GM21825 (cell line): ENCODE measurements around the gene POLR3GL.
A peak's percentile ranks its signal among the peaks of the same experiment; 100 is the strongest.
"Not testable (repeated sequence)": the region's sequence is repeated elsewhere in the genome, so short reads cannot be mapped to it uniquely, and the experiment has no call there.

ENCODE experiments used
- ATAC-seq: cut with Tn5 transposase; IDR thresholded peaks from one replicate; pipeline ENCODE4 v1.9.1; 2021; ENCODE audit warnings: mild to moderate bottlenecking, moderate library complexity; ENCODE audit not compliant: unreplicated experiment

The POLR3GL gene, protein sequence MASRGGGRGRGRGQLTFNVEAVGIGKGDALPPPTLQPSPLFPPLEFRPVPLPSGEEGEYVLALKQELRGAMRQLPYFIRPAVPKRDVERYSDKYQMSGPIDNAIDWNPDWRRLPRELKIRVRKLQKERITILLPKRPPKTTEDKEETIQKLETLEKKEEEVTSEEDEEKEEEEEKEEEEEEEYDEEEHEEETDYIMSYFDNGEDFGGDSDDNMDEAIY

DNA sequence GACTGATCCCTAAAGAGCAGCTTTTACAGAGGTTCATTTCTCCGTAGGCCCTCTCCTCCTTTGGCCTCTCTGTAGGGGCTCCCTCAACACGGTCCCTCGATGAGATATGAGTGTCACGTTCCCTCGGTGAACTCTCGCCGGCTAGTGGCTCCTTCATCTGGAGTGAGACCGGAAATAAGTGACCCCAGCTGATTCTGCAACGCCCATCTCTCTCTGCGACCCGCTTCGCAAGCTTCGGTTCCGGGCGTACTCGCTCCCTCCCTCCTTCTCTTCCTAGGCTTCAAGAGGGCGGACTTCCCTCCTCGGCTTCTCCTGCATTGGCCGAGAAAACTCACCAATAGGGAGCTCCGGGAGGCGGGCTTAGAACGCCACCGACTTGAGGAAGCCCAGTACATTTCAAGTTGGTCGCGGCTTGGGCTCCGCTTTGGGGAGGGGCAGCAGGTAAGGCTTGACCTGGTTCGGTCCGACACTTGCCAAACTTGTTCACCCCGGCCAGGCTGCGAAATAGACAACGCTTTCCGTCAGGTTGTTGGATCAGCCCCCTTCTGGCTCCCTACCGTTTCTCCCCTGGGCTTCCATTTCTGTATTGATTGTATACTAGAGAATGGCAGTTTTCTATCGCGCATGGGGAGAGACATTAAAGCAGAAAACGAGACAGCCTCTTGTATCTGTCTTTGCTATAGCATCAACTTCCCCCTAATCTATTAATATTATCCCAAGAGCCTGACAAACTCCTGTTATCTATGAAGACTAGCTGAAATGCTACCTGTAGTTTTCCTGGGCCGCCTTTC, at the start of gene POLR3GL, which contains the start of gene ANKRD34A:
Gene POLR3GL (plus strand): TSS at position 363 of the 791 bp plus-strand sequence. CDS start 10,176 bp downstream, outside the sequence.
Gene ANKRD34A (minus strand): TSS at position 248 of the 791 bp plus-strand sequence. CDS start 2,816 bp downstream, outside the sequence.
- peak; percentile 87 for ATAC-seq

DNA sequence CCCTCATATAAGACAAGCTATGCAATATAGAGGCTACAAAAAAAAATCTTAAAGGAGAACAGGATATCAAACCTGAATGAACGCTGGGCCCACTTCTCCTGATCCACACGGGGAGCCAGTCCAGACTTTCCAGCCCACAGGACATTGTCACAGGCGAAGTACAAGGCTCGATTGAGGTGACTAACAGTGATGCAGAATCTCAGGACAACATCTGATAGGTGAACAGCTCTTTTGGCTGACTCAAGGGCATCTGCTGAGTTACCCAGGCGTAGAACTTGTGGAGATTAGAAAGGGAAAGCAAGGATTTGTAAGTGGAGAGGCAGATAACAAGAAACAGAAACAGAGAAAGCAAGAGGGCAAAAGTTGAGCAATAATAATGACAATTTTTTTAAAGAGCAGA, 47.7 kb upstream of the POLR3GL start:
- ATAC-seq: no peak

DNA sequence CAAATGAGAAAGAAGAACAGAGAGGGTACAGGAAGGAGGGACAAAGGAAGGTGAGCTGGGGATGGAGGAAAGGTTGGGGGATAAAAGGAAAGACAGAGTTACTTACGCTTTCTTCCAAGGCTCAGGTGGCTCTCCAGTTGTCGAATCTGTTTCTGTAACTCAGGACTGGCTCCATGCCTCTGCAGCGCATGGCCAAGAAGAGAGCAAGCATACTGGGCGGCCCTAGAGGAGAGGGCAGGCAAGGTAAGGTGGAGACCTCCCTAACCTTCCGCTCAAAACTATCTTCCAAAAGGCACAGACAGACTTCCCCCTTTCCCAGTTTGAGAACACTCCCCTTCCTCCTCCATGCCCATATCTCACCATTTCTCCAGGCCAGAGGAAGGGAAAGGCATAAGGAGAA, 46.9 kb upstream of the POLR3GL start:
- ATAC-seq: no peak

DNA sequence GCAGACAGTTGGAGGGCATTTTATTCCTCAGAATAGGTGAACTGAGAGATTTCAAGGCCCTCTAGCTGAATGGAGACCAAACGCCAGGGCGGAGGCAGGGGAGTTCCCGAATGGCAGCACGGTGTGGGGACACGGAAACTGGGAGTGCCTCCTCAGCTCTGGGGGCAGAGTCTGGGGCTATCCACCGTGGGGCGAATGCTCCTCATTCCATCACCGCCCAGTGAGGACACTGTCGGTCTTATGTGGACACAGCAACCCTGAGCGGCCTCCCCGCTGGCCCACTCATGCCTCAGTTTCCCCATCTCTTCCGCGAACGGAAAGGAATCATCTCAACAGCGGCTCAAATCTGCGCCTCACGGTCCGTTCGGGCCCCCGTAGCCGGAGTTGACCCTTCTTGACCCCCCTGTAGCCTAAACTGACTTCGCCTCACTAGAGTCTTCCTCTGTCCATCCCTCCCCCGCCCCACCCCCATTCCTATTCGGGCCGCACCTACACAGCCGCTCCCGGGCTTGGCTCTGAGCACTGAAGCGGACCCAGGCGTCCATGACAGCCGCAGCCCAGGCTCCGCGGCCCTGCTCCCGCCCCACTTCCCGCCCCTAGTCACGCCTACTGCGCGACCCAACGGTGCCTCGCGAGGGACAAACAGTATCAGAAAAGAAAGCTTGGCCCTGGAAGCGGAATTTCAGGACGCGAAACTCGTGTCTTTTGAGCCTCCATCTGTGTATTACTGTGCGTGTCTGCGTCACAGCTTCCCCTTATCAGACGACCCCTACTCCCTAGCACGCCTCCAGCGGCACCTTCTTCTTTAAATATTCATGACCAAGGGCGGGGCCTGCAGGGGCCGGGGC, 46.1 kb upstream of the POLR3GL start, which contains the start of gene PEX11B:
Gene PEX11B (minus strand): TSS at position 574 of the 848 bp plus-strand sequence. CDS start 29 bp downstream, at position 545.
- peak; percentile 83 for ATAC-seq

DNA sequence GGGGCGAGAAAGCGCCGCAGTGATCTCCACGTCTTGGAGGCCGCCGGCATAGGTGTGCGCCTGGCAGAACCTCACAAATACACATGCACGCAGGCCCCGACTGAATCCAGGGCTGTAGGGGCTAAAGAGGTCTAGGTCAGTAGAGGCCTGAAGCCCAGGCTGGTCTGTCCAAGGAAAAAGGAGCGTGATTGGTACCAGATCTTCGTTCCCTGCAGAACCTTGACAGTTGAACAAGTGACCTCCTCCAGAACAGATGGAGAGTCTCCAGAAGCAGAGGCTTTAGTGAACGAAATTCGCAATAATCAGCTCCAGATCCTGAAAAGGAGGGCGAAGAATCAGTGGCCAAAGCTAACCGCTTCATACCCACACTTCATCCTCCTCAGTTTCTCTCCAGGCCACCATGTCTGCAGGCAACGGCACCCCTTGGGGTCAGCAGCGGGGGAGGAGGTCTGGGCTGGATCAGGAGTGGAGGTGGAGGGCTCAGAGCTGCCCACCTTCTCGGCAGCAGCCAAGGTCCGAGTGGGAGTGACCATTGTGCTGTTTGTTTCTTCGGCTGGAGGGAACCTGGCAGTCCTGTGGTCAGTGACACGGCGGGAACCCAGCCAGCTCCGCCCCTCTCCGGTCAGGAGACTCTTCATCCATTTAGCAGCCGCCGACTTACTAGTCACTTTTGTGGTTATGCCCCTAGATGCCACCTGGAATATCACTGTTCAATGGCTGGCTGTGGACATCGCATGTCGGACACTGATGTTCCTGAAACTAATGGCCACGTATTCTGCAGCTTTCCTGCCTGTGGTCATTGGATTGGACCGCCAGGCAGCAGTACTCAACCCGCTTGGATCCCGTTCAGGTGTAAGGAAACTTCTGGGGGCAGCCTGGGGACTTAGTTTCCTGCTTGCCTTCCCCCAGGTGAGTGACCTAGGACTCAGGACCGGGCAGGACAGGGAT, 45.2 kb upstream of the POLR3GL start:
- peak; percentile 19 for ATAC-seq

DNA sequence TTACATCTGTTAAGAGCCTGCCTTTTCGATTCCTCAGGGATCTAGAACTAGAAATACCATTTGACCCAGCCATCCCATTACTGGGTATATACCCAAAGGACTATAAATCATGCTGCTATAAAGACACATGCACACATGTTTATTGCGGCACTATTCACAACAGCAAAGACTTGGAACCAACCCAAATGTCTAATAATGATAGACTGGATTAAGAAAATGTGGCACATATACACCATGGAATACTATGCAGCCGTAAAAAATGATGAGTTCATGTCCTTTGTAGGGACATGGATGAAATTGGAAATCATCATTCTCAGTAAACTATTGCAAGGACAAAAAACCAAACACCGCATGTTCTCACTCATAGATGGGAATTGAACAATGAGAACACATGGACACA, 44.2 kb upstream of the POLR3GL start:
- ATAC-seq: not testable (repeated sequence)

DNA sequence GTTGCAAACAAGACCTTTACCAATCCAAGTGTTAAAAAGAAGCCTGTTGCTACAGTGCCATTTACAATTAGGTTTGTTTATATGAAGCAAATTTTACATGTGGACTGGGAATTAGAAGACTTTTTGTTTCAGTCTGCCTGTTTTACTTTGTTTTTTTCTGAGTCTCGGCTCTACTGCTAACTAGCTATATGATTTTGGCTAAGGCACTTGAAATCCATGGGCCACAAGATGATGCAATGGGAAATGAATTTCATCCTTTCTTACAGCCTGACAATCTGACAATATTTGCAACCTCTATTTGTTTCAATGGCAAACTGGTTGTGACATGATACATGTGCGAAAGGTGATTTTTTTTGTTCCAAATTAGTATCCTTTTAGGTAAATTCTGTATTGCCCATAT, 42.2 kb upstream of the POLR3GL start:
- no peak for ATAC-seq

DNA sequence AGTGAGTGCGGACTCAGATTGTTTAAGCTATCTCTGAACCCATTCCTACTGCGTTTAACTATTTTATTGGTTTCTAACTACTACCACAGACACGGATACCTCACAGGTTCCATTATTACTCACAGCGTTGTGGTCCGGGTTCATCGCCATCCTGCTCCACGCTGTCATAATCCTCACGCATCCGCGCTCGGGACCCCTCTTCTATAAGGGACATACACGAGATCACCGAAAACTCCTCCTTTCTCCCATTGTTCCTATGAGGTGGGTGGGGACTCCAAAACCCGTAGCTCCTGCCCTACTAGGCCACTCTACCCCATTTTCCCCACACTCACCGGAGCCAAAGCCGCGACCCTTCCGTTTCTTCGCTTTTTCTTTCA, 37.8 kb upstream of the POLR3GL start:
- peak; percentile 5 for ATAC-seq

DNA sequence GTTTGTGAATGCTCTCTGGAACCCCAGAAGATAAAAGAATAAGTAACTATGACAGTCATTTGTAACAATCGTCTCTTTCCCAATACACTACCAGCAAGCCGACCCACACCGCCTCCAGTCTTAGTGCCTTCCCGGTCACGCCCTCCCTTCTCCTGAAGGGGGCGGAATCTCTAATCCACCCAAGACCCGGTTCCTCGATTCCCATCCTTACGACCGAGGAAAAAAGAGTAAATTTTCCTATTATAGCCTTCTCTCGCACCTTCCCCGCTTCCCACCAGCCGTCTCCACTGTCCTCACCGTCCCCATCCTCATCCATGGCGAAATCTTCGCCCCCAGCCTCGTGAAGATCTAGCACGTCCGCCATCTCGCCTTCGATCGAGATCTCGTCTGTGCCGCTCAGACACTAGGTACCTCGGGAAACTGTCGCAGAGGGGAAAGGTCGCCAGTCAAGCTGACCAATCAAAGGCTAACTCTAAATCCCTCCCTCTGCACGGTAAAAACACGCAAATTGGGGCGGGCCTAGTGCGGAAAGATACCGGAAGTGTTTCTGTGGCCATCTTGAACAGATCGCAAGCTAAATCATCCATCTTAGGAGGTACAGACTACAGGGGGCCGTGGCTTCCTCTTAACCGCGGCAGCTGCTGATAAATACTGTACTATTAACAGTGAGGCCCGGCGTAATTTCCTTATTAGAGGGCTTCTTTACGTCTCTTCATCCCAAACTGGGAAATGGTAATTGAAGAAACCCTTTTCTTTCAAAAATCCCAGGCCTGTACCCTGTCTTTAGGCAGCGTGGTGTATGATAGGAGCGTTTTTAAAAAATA, 37.2 kb upstream of the POLR3GL start, which contains the start of gene RBM8A:
Gene RBM8A (minus strand): TSS at position 422 of the 824 bp plus-strand sequence. CDS start 58 bp downstream, at position 364.
- ATAC-seq: peak; percentile 91

DNA sequence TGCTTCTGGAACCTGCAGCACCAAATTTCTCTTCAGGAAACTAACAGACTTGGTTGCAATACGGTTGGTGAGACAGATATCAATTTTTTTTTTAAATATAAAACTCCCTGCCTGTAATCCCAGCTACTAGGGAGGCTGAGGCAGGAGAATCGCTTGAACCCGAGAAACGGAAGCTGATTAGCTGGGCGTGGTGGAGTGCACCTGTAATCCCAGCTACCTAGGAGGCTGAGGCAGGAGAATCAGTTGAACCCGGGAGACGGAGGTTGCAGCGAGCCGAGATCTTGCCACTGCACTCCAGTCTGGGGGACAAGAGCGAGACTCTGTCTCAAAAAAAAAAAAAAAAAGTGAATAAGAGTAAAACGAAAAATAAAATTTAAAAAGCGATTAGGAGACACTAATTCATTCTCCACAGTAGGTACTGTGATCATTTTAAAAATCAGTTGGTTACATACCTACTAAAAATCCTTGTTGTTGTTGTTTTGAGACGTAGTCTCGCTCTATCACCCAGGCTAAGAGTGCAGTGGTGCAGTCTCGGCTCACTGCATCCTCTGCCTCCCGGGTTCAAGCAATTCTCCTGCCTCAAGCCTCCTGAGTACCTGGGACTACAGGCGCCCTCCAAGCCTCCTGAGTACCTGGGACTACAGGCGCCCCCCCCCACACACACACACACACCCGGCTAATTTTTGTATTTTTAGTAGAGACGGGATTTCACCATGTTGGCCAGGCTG, 36.4 kb upstream of the POLR3GL start:
- ATAC-seq: no peak

DNA sequence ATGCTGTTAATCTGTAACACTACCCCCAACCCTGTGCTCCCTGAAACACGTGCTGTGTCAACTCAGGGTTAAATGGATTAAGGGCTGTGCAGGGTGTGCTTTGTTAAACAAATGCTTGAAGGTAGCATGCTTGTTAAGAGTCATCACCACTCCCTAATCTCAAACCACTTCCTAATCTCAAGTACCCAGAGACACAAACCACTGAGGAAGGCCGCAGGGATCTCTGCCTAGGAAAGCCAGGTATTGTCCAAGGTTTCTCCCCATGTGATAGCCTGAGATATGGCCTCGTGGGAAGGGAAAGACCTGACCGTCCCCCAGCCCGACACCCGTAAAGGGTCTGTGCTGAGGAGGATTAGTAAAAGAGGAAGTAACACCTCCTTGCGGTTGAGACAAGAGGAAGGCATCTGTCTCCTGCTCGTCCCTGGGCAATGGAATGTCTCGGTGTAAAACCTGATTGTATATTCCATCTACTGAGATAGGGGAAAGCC, 31.9 kb upstream of the POLR3GL start:
- not testable (repeated sequence) for ATAC-seq

DNA sequence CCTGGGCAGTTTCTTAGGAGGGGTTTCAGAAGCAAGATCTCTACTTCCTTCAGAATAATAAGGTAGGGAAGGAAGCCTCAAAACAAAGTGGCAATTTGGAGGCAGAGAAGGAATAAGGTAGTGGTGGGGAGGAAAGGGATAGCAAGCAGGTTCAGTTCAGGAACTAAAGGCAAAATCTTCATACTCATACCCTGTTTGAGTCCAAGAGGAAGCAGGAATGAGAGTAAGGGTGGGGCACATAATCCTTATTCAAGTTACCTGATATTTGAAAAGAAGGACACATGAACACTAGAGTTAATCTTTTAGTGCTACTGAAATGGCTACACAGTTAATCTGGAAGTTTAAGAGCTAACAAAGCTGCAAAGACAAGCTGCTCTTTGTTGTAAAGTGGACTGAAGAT, 28.8 kb upstream of the POLR3GL start:
- ATAC-seq: no peak

DNA sequence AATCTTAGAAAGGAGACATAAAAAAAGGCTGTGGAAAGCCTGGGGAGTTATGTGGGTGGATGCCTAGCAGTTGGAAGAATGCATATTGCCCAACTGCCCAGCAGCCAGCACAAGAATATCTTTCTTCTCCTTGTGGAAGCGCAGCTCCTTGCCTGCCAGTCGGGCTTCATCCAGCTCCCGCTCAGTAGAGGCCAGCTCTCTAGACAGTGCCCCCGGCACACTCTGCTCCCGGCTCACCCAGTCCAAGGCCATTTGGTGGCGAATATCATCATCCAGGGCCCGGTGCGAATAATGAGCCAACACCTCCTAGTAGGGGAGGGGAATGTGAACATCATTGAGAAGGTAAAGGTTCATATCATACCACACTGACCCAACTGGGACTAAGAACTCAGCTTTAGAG, 28.2 kb upstream of the POLR3GL start:
- ATAC-seq: no peak

DNA sequence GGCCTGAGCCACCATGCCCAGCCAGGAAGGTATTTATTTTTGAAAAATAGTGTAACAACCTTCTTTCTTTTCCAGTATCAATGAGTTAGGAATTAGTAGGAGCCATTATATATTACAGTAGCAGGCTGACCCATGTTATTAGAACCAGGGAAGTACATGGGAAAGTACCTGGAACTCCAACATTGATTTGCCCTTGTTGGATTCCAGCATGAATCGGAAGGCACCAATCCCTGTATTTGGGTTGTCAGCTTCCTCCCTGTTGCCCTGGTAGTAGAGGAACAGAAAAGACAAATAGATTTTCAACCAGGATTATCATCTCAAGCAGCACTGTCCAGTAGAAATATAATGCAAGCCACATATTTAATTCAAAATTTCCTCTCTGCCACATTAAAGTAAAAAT, 27.1 kb upstream of the POLR3GL start:
- no peak for ATAC-seq

DNA sequence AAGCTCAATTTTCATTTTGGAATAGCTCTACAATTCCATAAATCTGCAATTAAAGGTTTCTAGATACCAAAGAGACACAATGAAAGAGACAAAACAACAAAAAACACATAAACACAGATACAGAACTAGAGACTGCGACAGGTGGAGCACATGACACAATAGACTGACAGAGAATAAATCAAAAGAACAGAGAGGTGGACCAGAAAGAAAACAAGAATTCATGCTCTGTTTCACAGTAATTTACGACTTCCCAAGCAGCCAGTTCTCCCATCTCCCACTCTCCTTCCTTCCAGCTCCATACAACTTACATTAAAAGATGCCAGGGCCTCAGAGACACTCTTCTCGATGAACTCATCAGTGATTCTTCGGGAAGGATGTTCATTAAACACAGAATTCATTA, 22.1 kb upstream of the POLR3GL start:
- ATAC-seq: no peak

DNA sequence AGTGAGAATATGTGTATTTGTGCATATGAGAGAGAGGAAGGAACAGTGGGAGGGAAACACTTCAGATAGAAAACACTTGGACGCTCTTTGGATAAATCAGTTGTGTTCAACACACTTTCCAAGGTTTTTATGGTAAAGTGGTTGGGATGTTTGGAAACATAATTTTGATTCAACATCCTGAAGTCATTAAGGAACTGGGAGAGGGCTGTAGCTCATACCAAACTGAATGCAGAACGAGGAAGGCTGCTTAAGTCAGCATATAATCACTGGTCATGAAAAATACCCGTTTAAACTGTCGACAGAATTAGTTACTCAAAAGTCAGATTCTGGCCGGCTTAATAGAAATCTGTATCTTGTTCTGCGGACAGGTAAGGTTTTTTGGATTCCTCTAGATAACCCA, 21.6 kb upstream of the POLR3GL start:
- ATAC-seq: no peak

DNA sequence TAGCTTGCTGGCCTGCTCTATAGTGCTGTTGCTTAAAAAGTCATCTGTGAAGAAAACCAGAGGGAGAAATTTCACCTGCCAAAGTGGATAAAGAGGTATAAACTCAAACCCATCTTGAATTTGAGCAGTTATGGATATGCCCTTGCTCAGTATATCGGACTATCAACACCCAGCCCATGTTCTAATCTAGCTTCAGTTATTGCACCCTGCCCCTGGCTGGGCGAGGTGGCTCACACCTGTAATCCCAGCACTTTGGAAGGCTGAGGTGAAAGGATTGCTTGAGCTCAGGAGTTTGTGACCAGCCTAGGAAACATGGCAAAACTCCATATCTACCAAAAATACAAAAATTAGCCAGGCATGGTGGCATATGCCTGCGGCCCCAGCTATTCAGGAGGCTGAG, 20.0 kb upstream of the POLR3GL start:
- ATAC-seq: no peak

DNA sequence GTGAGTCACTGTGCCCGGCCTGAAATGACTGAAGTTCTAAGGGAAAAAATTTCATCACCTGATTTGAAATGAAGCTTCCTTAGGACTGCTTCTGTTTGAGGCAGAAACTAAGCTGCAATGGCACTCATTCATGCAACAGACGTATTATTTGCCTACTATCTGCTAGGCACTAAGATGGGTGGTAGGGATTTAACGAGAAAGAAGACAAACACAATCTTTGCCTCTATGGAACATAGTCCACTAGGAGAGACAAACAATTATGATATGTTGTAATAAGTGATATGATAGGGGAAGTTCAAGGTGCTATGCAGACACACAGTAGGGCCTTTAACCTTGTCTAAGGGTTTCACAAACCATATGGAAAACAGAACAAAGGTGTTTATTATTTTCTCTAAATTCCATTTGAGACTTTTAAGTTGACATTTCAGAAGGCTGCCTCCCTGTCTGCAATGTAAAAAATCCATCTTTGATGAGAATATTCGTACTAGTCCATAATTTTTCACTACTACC, 18.0 kb upstream of the POLR3GL start:
- ATAC-seq: no peak
